LNCAP (cell line): ENCODE results near the gene DUSP3.

Source experiments
- CTCF ChIP-seq: fragments of 450-650 bp; IDR thresholded peaks from 2 replicates; pipeline ENCODE4 v1.5.1; 2017; ENCODE audit warnings: mild to moderate bottlenecking

The DUSP3 gene

GRCh38 chr17:43799047-43799446 lies 20.3 kb upstream of the DUSP3 start:
- no peak for TF ChIP-seq CTCF

GRCh38 chr17:43791589-43791988 lies 12.8 kb upstream of the DUSP3 start:
- no peak for TF ChIP-seq CTCF

GRCh38 chr17:43790311-43790940 lies 11.6 kb upstream of the DUSP3 start:
- no peak for TF ChIP-seq CTCF

GRCh38 chr17:43789482-43789881 lies 10.7 kb upstream of the DUSP3 start:
- TF ChIP-seq CTCF: no peak

- TF ChIP-seq CTCF: no peak
These were observed 9.8 kb upstream of the DUSP3 start for GRCh38 chr17:43788540-43788939.

GRCh38 chr17:43787728-43788127 lies 9.0 kb upstream of the DUSP3 start:
- TF ChIP-seq CTCF: no peak

- no peak for TF ChIP-seq CTCF
These were observed 5.9 kb upstream of the DUSP3 start for GRCh38 chr17:43784628-43785101.

- TF ChIP-seq CTCF: no peak
These were observed 5.3 kb upstream of the DUSP3 start for GRCh38 chr17:43784068-43784467.
